Ishikawa (cell line): ENCODE results near the gene TTC3.

Experiments used
- CEBPB ChIP-seq: IDR thresholded peaks from 2 replicates; pipeline ENCODE4 v1.6.1; 2012
- CREB1 ChIP-seq: IDR thresholded peaks from 2 replicates; pipeline ENCODE4 v1.6.1; 2012; ENCODE audit warnings: low read depth
- EGR1 ChIP-seq: IDR thresholded peaks from 2 replicates; pipeline ENCODE4 v1.6.1; 2012
- EP300 ChIP-seq: IDR thresholded peaks from 2 replicates; pipeline ENCODE4 v1.6.1; 2012; ENCODE audit warnings: borderline replicate concordance
- FOXM1 ChIP-seq: IDR thresholded peaks from 2 replicates; pipeline ENCODE4 v1.6.1; 2012; ENCODE audit warnings: low read depth, borderline replicate concordance
- MAX ChIP-seq: IDR thresholded peaks from 2 replicates; pipeline ENCODE4 v1.6.1; 2012
- NFIC ChIP-seq: IDR thresholded peaks from 2 replicates; pipeline ENCODE4 v1.6.1; 2012
- RAD21 ChIP-seq: IDR thresholded peaks from 2 replicates; pipeline ENCODE4 v1.6.1; 2012; ENCODE audit warnings: low read depth
- REST ChIP-seq: IDR thresholded peaks from 2 replicates; pipeline ENCODE4 v1.6.1; 2012; ENCODE audit warnings: low read depth, mild to moderate bottlenecking
- TAF1 ChIP-seq: IDR thresholded peaks from 2 replicates; pipeline ENCODE4 v1.6.1; 2012; ENCODE audit warnings: low read depth, mild to moderate bottlenecking
- TCF12 ChIP-seq: IDR thresholded peaks from 2 replicates; pipeline ENCODE4 v1.6.1; 2012; ENCODE audit warnings: low read depth
- TEAD4 ChIP-seq: IDR thresholded peaks from 2 replicates; pipeline ENCODE4 v1.6.1; 2012
- USF1 ChIP-seq: IDR thresholded peaks from 2 replicates; pipeline ENCODE4 v1.6.1; 2012
- YY1 ChIP-seq: IDR thresholded peaks from 2 replicates; pipeline ENCODE4 v1.6.1; 2012; ENCODE audit warnings: low read depth
- ZBTB7A ChIP-seq: IDR thresholded peaks from 2 replicates; pipeline ENCODE4 v1.6.1; 2012; ENCODE audit warnings: low read depth

Gene TTC3

GRCh38 chr21:37232274-37233018 is 159.4 kb downstream of the TTC3 start:
- TF ChIP-seq RAD21, result no peak
- TF ChIP-seq CEBPB, result no peak
- TF ChIP-seq TAF1, result no peak
- no peak for TF ChIP-seq TCF12
- TF ChIP-seq YY1, result no peak
- TF ChIP-seq TEAD4, result no peak
- TF ChIP-seq EP300, result no peak
- TF ChIP-seq USF1, result no peak
- TF ChIP-seq REST, result no peak
- no peak for TF ChIP-seq NFIC
- no peak for TF ChIP-seq EGR1
- TF ChIP-seq MAX, result no peak
- no peak for TF ChIP-seq CREB1
- TF ChIP-seq FOXM1, result no peak

- TF ChIP-seq ZBTB7A (no peak), YY1 (no peak), TAF1 (no peak), REST (no peak), TCF12 (no peak), RAD21 (no peak), EP300 (no peak)
Measured at GRCh38 chr21:37233551-37234146, 160.6 kb downstream of the TTC3 start.

GRCh38 chr21:37237346-37237745 is 164.3 kb downstream of the TTC3 start:
- TF ChIP-seq NFIC, result no peak
- no peak for TF ChIP-seq MAX
- TF ChIP-seq FOXM1, result no peak

GRCh38 chr21:37237764-37238163 is 164.7 kb downstream of the TTC3 start:
- no peak for TF ChIP-seq CREB1
- no peak for TF ChIP-seq EP300
- no peak for TF ChIP-seq EGR1
- no peak for TF ChIP-seq TEAD4
- TF ChIP-seq REST, result no peak
- no peak for TF ChIP-seq NFIC
- TF ChIP-seq RAD21, result no peak
- TF ChIP-seq USF1, result no peak
- TF ChIP-seq FOXM1, result no peak
- no peak for TF ChIP-seq YY1
- no peak for TF ChIP-seq TCF12
- no peak for TF ChIP-seq MAX

DNA sequence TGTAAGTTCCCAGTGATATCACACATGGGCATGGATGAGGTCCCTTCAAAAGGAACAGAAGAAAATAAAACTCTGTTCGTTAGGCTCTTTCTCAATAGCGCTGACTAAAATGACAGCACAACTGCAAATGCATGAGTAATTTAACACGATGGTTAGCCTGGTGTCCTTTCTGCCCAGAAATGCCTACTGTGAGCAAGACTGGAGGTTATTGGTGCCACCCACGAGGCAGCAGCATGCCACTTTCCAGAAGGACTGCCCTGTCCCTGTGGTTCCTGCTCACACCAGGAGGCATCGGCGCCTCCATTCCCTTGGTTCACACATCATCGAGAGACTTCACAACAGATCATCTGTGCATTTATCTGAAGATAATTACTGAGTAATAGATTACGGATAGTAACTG is 167.9 kb downstream of the TTC3 start:
- TF ChIP-seq YY1 (no peak), EGR1 (no peak), CREB1 (no peak), EP300 (no peak), TAF1 (no peak), RAD21 (no peak), TEAD4 (no peak)
